GM18861 (cell line): ENCODE results near the gene FAF1.

ENCODE experiments used
- ATAC-seq: cut with Tn5 transposase; IDR thresholded peaks from one replicate; pipeline ENCODE4 v1.9.1; 2021; ENCODE audit not compliant: unreplicated experiment

Gene FAF1

DNA sequence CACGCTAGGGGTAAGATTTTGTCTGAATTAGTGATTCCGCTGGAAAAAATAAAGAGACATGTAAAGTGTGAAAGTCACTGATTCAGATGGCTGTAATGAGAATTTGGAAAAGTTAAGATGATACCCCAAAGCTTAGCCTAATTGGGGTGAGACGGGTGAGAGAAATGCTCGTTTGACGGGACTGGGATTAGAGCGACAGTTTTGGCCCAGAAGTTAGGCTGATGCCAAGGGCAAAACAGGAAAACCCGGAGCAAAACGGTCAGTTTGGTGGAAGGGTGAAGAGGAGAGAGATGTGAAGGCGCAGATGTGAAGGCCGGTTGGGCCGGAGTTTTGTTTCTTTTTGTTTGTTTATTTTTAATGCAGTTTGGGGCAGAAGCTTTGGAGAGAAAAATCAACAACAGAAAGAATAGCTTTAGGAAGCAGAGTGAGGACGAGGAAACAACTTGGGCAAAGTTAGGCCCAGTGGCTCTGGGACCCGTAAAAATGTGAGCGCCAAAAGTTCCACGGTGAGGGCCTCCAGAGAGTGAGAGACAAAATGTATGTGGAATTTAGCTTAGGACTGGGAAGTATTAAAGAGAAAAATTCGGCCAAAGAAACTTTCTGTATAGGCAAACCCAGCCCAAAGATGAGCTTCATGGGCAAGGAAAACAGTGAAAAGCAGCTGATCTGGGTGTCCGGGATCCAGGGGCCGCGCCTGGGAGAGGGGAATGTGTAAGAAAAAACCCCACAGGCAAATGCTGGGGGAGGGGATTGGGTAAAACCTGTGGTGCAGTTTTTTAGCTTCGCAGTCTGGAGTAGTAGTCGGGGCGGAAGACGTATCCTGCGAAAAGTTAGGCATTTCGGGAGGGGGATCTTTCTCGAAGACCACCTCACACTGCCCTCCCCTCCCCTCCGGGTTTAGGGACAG, 538.0 kb downstream of the FAF1 start:
- ATAC-seq = no peak

DNA sequence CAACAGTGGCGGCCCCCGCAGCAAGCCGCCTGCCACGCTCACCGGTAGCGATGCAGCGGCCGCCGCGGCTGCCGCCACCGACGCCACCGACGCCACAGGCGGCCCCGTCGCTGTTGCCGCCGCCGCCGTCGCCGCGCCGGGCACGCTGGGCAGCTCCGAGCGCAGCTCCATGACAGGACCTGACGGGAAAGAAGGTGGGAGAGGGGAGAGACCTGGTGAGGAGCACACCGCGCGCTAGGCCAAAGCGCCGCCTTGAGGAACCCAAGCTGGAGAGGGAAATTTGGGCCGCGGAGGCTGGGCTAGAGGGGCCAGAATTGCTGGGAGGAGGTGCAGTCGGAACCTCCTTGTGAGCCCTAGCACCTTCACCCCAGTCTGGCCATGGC, 538.7 kb downstream of the FAF1 start:
- no peak for ATAC-seq

- ATAC-seq = no peak
These were observed 539.2 kb downstream of the FAF1 start for GRCh38 chr1:50420689-50421365.

DNA sequence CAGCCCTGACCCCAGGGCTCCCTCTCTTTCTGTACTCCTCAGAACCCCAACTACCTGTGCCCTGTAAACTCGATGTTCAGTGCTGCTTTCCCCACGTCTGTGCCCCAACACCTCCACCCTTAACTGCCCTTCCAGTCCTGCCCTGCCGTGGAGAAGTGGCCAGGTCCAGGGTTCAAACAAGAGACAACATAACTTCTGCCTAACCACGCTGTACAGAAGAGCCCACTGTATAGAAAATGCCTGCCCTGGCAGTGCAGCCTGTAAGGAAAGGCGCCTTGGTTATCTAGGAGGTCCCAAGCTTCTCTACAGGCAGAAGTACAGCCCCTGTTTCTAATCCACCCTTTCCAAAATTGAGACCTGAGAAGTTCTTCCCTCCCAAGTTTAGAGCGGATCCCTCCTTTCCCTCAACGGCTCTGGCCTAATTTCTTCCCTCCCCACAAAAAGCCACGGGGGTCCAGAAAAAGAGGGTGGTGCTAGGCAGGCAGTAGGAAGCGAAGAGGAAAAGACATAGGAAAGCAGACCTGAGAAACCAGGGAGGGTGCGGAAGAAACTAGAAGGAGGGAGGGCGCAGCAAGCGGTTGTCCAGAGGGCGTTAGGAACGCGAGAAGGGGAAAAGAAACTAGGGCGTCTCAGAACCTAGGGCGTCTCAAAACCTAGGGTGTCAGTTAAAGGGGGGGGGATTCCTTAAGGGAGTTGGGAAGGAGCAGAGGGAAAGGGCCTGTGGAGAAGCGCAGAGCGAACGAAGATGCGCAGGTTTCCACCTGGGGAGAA, 540.0 kb downstream of the FAF1 start:
- no peak for ATAC-seq

GRCh38 chr1:50419192-50419906, 540.7 kb downstream of the FAF1 start:
- ATAC-seq = no peak

- ATAC-seq = no peak
These were observed 541.4 kb downstream of the FAF1 start for GRCh38 chr1:50418600-50419109.

- no peak for ATAC-seq
These were observed 542.0 kb downstream of the FAF1 start for GRCh38 chr1:50417946-50418599.

GRCh38 chr1:50417507-50417906, 542.6 kb downstream of the FAF1 start:
- ATAC-seq = no peak

- no peak for ATAC-seq
These were observed 543.3 kb downstream of the FAF1 start for GRCh38 chr1:50416553-50417453.

GRCh38 chr1:50416150-50416527, 543.9 kb downstream of the FAF1 start:
- ATAC-seq = no peak

GRCh38 chr1:50415235-50416149, 544.6 kb downstream of the FAF1 start:
- no peak for ATAC-seq

DNA sequence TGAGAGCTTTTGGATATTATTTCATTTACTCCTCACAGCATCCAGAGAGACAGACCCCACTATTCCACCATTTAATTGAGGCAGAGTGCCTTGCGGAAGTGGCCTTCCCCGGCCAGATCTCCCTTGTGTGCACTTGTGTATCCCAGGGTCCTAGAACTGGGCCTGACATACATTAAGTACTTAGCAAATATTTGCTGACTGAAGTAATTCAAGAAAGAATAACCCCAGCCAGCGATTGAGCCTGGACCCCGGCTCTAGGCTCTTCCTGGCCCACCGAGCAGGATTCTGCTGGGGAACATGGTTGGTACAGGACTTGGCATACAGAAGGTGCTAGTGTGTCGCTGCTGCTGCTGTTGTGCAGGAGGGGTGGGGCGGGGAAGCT, 545.2 kb downstream of the FAF1 start:
- ATAC-seq = no peak

- ATAC-seq = no peak
These were observed 547.1 kb downstream of the FAF1 start for GRCh38 chr1:50412813-50413476.

- no peak for ATAC-seq
These were observed 554.3 kb downstream of the FAF1 start for GRCh38 chr1:50405814-50406213.

DNA sequence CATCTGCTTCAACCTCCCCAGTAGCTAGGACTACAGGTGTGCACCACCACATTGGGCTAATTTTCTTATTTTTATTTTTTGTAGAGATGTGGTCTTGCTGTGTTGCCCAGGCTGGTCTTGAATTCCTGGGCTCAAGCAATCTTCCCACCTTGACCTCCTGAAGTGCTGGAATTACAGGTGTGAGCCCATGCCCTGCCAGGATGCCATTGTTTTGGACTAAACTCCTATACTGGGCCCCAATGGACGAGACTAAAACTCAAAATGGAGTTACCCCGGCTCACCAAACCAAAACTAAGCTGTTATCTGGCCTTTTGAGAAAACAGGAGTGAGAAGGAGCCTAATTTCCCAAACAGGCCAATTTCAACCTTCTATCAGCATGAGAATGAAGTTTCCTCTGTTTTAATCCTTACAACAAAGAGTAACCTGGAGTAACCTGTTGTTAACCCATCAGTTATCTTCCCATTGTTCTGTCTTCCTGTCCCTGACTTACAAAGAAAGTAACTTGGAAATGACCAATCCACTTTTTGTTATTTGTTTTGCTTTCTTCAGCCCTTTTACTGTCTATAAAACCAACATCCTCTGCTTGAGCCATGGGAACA, 566.4 kb downstream of the FAF1 start:
- ATAC-seq = no peak
